IMR-90 (cell line): ENCODE measurements around the gene ITPRID1. TPM values are rescaled to one million over a fixed set of nuclear protein-coding genes. Genes with fewer than 3 reads are reported as not detected.

Source experiments
- ATAC-seq: fragments of 200-7000 bp; cut with Tn5 transposase; 2 replicates; pipeline ENCODE4 v1.9.1; 2020; ENCODE audit warnings: low read depth, mild to moderate bottlenecking, moderate library complexity
- BruUV-seq: library from RNA; stranded (reverse); fragments of 400-500 nt; replicated peaks from 2 replicates; lab custom pipeline; 2021; lab: Mats Ljungman, UMichigan
- CTCF ChIA-PET: fragments of 300-600 bp; formaldehyde crosslinking; extraction: SDS; loops from one replicate; lab custom pipeline; 2021; ENCODE audit warnings: antibody characterized with exemption; lab: Yijun Ruan, JAX
- POLR2A ChIA-PET: fragments of 300-600 bp; sonication (Branson Sonifier 250); formaldehyde crosslinking; loops from one replicate; lab custom pipeline; 2022; ENCODE audit warnings: antibody characterized with exemption; ENCODE audit not compliant: unreplicated experiment; lab: Charles Lee
- DNase-seq: peaks from one replicate; pipeline ENCODE4 v3.0.0; 2013
- H2AFZ ChIP-seq: replicated peaks from 2 replicates; pipeline ENCODE3; 2013; ENCODE audit warnings: low read length, mild to moderate bottlenecking; ENCODE audit not compliant: poor library complexity
- H2AK5ac ChIP-seq: 2 replicates; pipeline ENCODE4 v1.6.1; 2013; ENCODE audit warnings: low read depth, low read length, inconsistent platforms
- H2AK9ac ChIP-seq: replicated peaks from 2 replicates; pipeline ENCODE3; 2013; ENCODE audit warnings: mild to moderate bottlenecking, low read depth, low read length, moderate library complexity; ENCODE audit not compliant: poor library complexity
- H2BK120ac ChIP-seq: 2 replicates; pipeline ENCODE4 v1.6.1; 2013; ENCODE audit warnings: low read depth, low read length, inconsistent platforms
- H2BK15ac ChIP-seq: 3 replicates; pipeline ENCODE4 v1.6.1; 2013; ENCODE audit warnings: low read depth, low read length, inconsistent platforms
- H2BK20ac ChIP-seq: 2 replicates; pipeline ENCODE4 v1.6.1; 2013; ENCODE audit warnings: low read depth, mild to moderate bottlenecking, inconsistent platforms, low read length, moderate library complexity
- H2BK5ac ChIP-seq: 2 replicates; pipeline ENCODE4 v1.6.1; 2013; ENCODE audit warnings: mild to moderate bottlenecking, low read depth, low read length, inconsistent platforms; ENCODE audit not compliant: poor library complexity, severe bottlenecking
- H3K14ac ChIP-seq: replicated peaks from 2 replicates; pipeline ENCODE4 v1.6.1; 2013; ENCODE audit warnings: low read depth, low read length, inconsistent platforms
- H3K18ac ChIP-seq: 2 replicates; pipeline ENCODE4 v1.6.1; 2013; ENCODE audit warnings: low read depth, low read length, control low read depth
- H3K23ac ChIP-seq: 2 replicates; pipeline ENCODE4 v1.6.1; 2013; ENCODE audit warnings: low read depth, low read length, inconsistent platforms
- H3K27ac ChIP-seq: 2 replicates; pipeline ENCODE4 v1.5.1; 2013; ENCODE audit warnings: mild to moderate bottlenecking, control low read depth, low read length; ENCODE audit not compliant: insufficient read depth
- H3K27me3 ChIP-seq: 2 replicates; pipeline ENCODE4 v1.6.1; 2013; ENCODE audit warnings: low read length; ENCODE audit not compliant: control insufficient read depth, insufficient read depth
- H3K36me3 ChIP-seq: 2 replicates; pipeline ENCODE4 v1.6.1; 2013; ENCODE audit warnings: low read length, mixed read lengths; ENCODE audit not compliant: control insufficient read depth, insufficient read depth
- H3K4ac ChIP-seq: 2 replicates; pipeline ENCODE4 v1.6.1; 2013; ENCODE audit warnings: low read depth, low read length, inconsistent platforms
- H3K4me1 ChIP-seq: 2 replicates; pipeline ENCODE4 v1.6.1; 2013; ENCODE audit warnings: low read length, mixed read lengths; ENCODE audit not compliant: control insufficient read depth, insufficient read depth
- H3K4me2 ChIP-seq: 2 replicates; pipeline ENCODE4 v1.6.1; 2013; ENCODE audit warnings: low read depth, mild to moderate bottlenecking, control low read depth, low read length, moderate library complexity
- H3K4me3 ChIP-seq: 2 replicates; pipeline ENCODE4 v1.5.1; 2013; ENCODE audit warnings: low read depth, mild to moderate bottlenecking, control low read depth, low read length, moderate library complexity; ENCODE audit not compliant: insufficient read depth
- H3K56ac ChIP-seq: 2 replicates; pipeline ENCODE4 v1.6.1; 2013; ENCODE audit warnings: low read length, inconsistent platforms; ENCODE audit not compliant: insufficient read depth; ENCODE audit errors: extremely low read depth
- H3K79me1 ChIP-seq, 2 experiments: 2 replicates each; pipeline ENCODE4 v1.6.1; 2013; ENCODE audit warnings: low read length in 2 of 2, inconsistent platforms in 1 of 2, low read depth in 1 of 2
- H3K9ac ChIP-seq: 2 replicates; pipeline ENCODE4 v1.6.1; 2013; ENCODE audit warnings: low read depth, low read length, control low read depth
- H3K9me1 ChIP-seq: 2 replicates; pipeline ENCODE4 v1.6.1; 2013; ENCODE audit warnings: low read length, inconsistent platforms; ENCODE audit not compliant: insufficient read depth
- H3K9me3 ChIP-seq: 2 replicates; pipeline ENCODE4 v1.6.1; 2013; ENCODE audit warnings: low read length; ENCODE audit not compliant: control insufficient read depth, insufficient read depth
- H4K20me1 ChIP-seq: 2 replicates; pipeline ENCODE4 v1.6.1; 2013; ENCODE audit warnings: low read length, inconsistent platforms; ENCODE audit not compliant: insufficient read depth
- H4K5ac ChIP-seq: 2 replicates; pipeline ENCODE4 v1.6.1; 2013; ENCODE audit warnings: mild to moderate bottlenecking, low read depth, low read length, control low read depth
- H4K8ac ChIP-seq, 2 experiments: 2 replicates each; pipeline ENCODE4 v1.6.1; 2013; ENCODE audit warnings: low read depth in 2 of 2, low read length in 2 of 2, control low read depth in 1 of 2, inconsistent platforms in 1 of 2
- H4K91ac ChIP-seq: 2 replicates; pipeline ENCODE4 v1.6.1; 2013; ENCODE audit warnings: low read depth, low read length, inconsistent platforms; ENCODE audit not compliant: insufficient read depth
- BHLHE40 ChIP-seq: fragments of 150-350 bp; IDR thresholded peaks from 2 replicates; pipeline ENCODE4 v1.6.1; 2016; ENCODE audit warnings: mild to moderate bottlenecking, low read depth, low read length
- CHD1 ChIP-seq: IDR thresholded peaks from 2 replicates; pipeline ENCODE4 v1.6.1; 2012; ENCODE audit warnings: low read depth, low read length, improper control_type of control experiment
- CTCF ChIP-seq: conservative IDR thresholded peaks from 2 replicates; pipeline ENCODE4 v1.5.1; 2012; ENCODE audit warnings: mild to moderate bottlenecking, low read depth, low read length, improper control_type of control experiment
- ELK1 ChIP-seq: fragments of 150-350 bp; IDR thresholded peaks from 2 replicates; pipeline ENCODE4 v1.6.1; 2016; ENCODE audit warnings: low read depth, mild to moderate bottlenecking, low read length, moderate library complexity, borderline replicate concordance
- FOS ChIP-seq: fragments of 150-350 bp; IDR thresholded peaks from 2 replicates; pipeline ENCODE4 v1.6.1; 2016; ENCODE audit warnings: low read depth, low read length
- MAFK ChIP-seq: IDR thresholded peaks from 2 replicates; pipeline ENCODE4 v1.6.1; 2012; ENCODE audit warnings: low read depth, low read length, improper control_type of control experiment
- MAZ ChIP-seq: IDR thresholded peaks from 2 replicates; pipeline ENCODE4 v1.6.1; 2012; ENCODE audit warnings: low read depth, mild to moderate bottlenecking, low read length, improper control_type of control experiment, moderate library complexity, borderline replicate concordance
- NFE2L2 ChIP-seq: fragments of 150-350 bp; IDR thresholded peaks from 2 replicates; pipeline ENCODE4 v1.6.1; 2016; ENCODE audit warnings: low read depth, mild to moderate bottlenecking, low read length
- POLR2A ChIP-seq: IDR thresholded peaks from 2 replicates; pipeline ENCODE4 v1.6.1; 2012; ENCODE audit warnings: mild to moderate bottlenecking, low read depth, low read length
- RCOR1 ChIP-seq: IDR thresholded peaks from 2 replicates; pipeline ENCODE4 v1.6.1; 2012; ENCODE audit warnings: mild to moderate bottlenecking, low read length, improper control_type of control experiment; ENCODE audit not compliant: insufficient replicate concordance
- RFX5 ChIP-seq: IDR thresholded peaks from 2 replicates; pipeline ENCODE4 v1.8.0; 2012; ENCODE audit warnings: low read depth, mild to moderate bottlenecking, low read length, moderate library complexity
- SMC3 ChIP-seq: fragments of 150-350 bp; IDR thresholded peaks from 2 replicates; pipeline ENCODE4 v1.6.1; 2016; ENCODE audit warnings: low read depth, mild to moderate bottlenecking, antibody characterized with exemption, low read length, moderate library complexity
- WGBS, 2 experiments: methylation state at CpG; one replicate each; pipeline versions ENCODE4 v1.1.5 to v1.1.7; 2013; ENCODE audit warnings: missing lambda C conversion rate in 2 of 2; ENCODE audit not compliant: insufficient read length in 1 of 2; ENCODE audit errors: extremely low coverage in 2 of 2; 5-methylcytosine and 5-hydroxymethylcytosine counted together
- dilution Hi-C: fragments of 300-500 bp; cut with HindIII; formaldehyde crosslinking; loops from one replicate; pipeline ENCODE4 v1.14.3; 2018; ENCODE audit warnings: low sequenced_read_pairs; ENCODE audit not compliant: unreplicated experiment
- in situ Hi-C: fragments of 300-500 bp; cut with MboI; formaldehyde crosslinking; loops from 3 replicates; pipeline ENCODE4 v1.14.3; 2019; ENCODE audit warnings: low sequenced_read_pairs, inconsistent platforms, mixed read lengths
- intact Hi-C: fragments of 100-400 bp; cut with micrococcal nuclease; formaldehyde crosslinking; loops from 2 replicates; pipeline ENCODE4 v1.10.0; 2022
- polyA plus RNA-seq, 3 experiments: library from polyadenylated mRNA; depleted of rRNA; stranded (reverse); fragments of >200 nt; gene quantifications; 2 replicates each; pipeline ENCODE4 v1.2.3, GENCODE V29; 2012; ENCODE audit warnings: low replicate concordance in 1 of 3
- total RNA-seq: library from RNA; depleted of rRNA; stranded (reverse); fragments of >200 nt; gene quantifications from 2 replicates; pipeline ENCODE4 v1.2.3, GENCODE V29; 2012

Gene ITPRID1
- total and polyA plus RNA-seq, 2 of the 4 experiments (the other 2 are of a cell fraction), result not detected

GRCh38 chr7:31695859-31696614 is 182.1 kb downstream of the ITPRID1 start:
- no peaks in the 10 kb centered on the region; the same call in 1 of the 2 replicates for H3K27me3 ChIP-seq
- no peak overlapping the region for H3K14ac ChIP-seq
- no peak for DNase-seq
- H4K91ac ChIP-seq, result no peak overlapping the region
- no peak overlapping the region for H3K9ac ChIP-seq
- no peak overlapping the region for H3K23ac ChIP-seq
- no peak overlapping the region for H4K8ac ChIP-seq
- H2AK9ac ChIP-seq, result no peak overlapping the region
- in situ Hi-C loops (no loop called here), dilution Hi-C loops (no loop called here), intact Hi-C loops (no loop called here)
- 20% methylated on average over 3 of the region's 6 CpGs; no CpG with 5 or more reads in 1 of the 2 experiments for WGBS, 2 experiments
- H2BK15ac ChIP-seq, result no peak overlapping the region
- H3K27ac ChIP-seq, result no peak overlapping the region
- TF ChIP-seq POLR2A (no peak), FOS (no peak), CHD1 (no peak), SMC3 (no peak), NFE2L2 (no peak), ELK1 (no peak), RFX5 (no peak), BHLHE40 (no peak), CTCF (no peak), RCOR1 (no peak), MAFK (no peak), MAZ (no peak)
- CTCF ChIA-PET, result no interaction called here
- no peak overlapping the region for H2AFZ ChIP-seq
- H3K18ac ChIP-seq, result no peak overlapping the region
- ATAC-seq, result no peak
- H3K4me1 ChIP-seq, result no peaks in the 10 kb centered on the region
- no peak overlapping the region for H2BK20ac ChIP-seq
- no peak overlapping the region for H4K5ac ChIP-seq
- no peak overlapping the region for H2BK120ac ChIP-seq
- H3K56ac ChIP-seq, result no peak overlapping the region
- H3K4me2 ChIP-seq, result no peak overlapping the region
- no peaks in the 10 kb centered on the region for H3K9me3 ChIP-seq
- H2AK5ac ChIP-seq, result no peak overlapping the region
- no peak overlapping the region for H2BK5ac ChIP-seq
- H3K36me3 ChIP-seq, result no peaks in the 10 kb centered on the region
- no TSS peak for BruUV-seq
- H3K4me3 ChIP-seq, result no peak overlapping the region
- H3K9me1 ChIP-seq, result no peaks in the 10 kb centered on the region
- H3K4ac ChIP-seq, result no peak overlapping the region
- no peaks in the 10 kb centered on the region for H3K79me1 ChIP-seq
- POLR2A ChIA-PET, result no interaction called here
- H4K20me1 ChIP-seq, result no peaks in the 10 kb centered on the region
